GM21528 (cell line): ENCODE results near the gene KDM6B.

Source experiments
- ATAC-seq: cut with Tn5 transposase; IDR thresholded peaks from one replicate; pipeline ENCODE4 v1.9.1; 2021; ENCODE audit warnings: mild to moderate bottlenecking, moderate library complexity; ENCODE audit not compliant: unreplicated experiment, low FRiP score

Gene KDM6B

DNA sequence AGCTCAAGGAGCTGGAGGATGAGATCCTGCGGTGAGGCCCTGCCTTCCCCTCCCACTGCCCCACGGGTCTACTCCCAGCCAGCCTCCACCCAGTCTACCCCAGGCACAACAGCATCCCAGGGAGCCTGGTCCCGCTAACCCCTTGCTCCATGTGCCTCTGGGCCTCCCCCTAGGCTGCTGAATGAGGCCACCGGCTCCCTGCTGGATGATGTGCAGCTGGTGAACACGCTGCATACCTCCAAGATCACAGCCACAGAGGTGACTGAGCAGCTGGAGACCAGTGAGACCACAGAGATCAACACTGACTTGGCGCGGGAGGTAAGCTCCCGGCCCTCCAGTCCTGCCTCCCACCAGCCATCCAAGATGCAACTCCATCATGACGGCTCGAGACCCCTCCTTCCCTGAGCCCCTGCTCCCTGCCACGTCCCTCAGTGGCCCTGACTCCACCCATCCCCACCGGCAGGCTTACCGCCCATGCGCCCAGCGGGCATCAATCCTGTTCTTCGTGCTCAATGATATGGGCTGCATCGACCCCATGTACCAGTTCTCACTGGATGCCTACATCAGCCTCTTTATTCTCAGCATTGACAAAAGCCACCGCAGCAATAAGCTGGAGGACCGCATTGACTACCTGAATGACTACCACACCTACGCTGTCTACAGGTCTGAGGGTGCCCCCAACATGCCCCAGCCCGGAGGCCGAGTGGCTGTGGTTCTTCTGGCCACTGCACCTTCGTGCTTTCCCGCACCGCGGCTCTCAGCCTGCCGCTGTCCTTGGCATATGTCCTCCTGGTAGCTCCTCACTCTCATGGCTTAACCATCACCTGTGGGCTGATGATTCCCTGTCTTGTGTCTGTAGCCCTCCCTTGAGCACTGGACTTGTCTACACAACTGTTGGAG is 15.0 kb upstream of the KDM6B start:
- ATAC-seq: no peak

DNA sequence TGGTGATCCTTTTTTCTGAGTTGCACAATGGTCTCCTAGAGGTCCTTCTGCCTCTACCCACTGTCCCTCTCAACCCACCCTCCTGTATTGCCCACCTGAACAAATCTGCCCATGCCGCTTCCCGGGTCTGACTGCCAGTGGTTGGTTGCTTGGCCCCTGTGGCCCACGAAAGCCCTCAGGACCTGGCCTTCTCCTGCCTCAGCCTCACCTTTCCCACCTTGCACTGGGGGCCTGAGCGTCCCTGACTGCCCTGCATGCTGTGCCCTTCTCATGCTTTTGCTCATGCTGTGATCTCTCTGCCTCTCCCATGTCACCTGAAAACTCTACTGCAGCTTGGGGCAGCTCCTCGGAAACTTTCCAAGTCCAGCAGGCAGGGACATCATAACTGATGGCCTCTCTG is 13.8 kb upstream of the KDM6B start:
- no peak for ATAC-seq

DNA sequence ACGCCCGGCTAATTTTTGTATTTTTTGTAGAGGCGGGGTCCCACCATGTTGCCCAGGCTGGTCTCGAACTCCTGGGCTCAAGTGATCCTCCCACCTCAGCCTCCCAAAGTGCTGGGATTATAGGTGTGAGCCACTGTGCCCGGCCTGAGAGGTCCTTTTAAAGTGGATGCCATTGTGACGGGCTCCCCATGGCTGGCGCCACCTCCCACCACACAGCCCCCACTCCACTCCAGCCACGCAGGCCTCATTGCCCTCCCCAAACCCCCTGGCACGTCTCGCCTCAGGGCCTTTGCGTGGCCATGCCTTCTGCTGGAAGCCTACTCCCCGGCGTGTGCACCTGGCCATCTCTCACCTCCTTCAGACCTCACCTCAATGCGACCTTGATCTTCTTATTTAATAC is 11.9 kb upstream of the KDM6B start:
- no peak for ATAC-seq

DNA sequence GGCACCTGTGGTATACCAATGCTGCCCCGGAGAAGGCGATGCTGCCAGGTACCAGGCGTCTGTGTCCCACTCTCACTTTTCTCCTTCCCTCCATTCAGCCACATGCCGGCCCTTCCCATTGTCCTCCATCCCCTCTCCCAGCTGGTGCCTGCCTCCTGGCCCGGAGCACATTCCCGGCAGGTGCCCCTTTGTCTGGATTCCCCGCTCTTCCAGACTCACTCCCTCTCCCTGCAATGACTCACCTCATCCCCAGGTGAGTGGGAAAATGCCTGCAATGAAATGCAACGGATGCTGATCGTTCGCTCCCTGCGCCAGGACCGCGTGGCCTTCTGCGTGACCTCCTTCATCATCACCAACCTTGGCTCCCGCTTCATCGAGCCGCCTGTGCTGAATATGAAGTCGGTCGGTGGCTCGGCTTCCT is 10.4 kb upstream of the KDM6B start:
- ATAC-seq: no peak

DNA sequence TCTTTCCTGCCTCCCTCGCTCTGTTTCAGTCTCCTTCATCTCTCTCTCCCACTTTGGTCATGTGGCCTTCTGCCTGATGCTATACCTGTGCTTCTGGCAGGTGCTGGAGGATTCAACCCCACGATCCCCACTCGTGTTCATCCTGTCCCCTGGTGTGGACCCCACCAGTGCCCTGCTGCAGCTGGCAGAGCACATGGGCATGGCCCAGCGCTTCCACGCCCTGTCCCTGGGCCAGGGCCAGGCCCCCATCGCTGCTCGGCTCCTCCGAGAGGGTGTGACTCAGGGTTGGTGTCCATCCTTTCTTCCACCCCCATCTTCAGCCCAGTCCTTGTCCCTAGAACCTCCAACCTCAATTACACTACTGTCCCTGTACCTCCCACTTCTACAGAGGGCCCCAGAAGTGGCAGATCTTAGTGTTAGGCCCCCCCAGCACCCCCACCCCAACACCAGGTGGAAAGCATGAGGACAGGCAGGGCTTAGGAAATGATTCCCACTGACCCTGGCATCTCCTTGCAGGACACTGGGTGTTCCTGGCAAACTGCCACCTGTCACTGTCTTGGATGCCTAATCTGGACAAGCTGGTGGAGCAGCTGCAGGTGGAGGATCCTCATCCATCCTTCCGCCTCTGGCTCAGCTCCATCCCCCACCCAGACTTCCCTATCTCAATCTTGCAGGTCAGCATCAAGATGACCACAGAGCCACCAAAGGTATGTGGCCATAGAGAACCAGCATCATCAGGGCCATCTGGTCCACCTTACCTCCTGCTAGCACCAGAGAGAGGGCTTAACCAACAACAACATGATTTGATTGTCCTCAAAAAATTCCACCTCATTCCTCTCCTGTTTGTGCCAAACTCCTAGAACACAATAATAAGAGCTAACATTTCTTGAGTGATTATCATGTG is 9.7 kb upstream of the KDM6B start:
- ATAC-seq: no peak

DNA sequence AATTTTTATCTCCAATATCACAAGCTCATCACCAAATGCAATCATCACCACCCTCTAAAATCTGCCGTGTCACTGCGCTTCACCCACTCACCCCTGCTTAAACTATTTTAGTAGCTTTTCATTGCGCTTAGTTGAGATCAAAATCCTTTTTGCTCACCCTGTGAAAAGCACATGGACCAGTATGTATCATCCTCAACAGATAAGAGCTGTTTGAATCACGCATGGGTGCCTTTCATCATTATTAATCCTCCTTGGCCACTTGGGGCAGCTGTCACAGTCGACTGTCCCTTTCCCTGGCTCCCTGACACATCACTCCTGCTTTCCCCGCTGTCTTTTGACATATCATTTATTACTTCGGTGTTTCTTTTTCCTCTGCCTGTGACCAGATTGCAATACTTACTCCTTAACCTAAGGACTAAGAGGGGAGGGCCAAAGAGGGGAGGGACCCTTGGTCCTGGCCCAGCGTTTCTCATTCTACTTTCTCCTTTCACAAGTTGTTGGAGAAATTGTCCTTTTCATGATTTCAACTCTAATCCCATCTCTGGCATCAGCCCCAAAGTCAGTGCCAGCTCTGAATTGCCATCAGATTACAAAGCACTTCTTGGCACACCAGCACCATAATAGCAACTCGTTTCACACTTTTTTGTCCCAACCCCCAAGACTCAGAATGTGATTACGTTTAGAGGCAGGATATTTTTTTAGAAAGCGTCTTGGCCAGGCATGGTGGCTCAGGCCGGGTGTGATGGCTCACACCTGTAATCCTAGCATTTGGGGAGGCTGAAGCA is 8.6 kb upstream of the KDM6B start:
- ATAC-seq: no peak

DNA sequence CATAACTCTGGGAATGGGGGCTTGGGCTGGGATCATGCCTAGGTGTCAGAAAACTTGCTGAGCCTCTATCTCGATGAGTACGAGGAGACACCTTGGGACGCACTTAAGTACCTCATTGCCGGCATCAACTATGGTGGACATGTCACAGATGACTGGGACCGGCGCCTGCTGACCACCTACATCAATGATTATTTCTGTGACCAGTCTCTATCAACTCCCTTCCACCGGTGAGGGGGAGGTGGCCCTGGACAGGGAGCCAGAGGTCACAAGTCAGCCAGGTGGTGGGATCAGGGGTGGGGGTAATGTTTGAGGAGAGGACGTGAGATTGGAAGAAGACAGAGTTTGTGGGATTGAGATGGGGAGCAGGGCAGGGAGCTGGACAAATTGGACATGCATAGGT is 3.4 kb upstream of the KDM6B start:
- no peak for ATAC-seq

DNA sequence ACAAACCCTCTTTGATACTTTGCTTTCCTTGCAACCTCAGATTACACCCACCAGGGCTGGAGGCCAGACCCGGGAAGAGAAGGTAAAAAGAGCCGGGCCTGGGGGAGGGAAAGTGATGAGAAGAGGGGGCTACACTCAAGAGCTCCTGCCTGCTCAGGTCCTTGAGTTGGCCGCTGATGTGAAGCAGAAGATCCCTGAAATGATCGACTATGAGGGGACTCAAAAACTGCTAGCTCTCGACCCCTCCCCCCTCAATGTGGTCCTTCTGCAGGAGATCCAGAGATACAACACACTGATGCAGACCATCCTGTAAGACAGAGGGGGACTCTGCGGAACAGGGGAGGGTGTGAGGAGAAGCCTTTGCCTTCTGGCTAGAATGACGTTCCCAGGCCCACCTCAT is 2.8 kb upstream of the KDM6B start:
- ATAC-seq: no peak

DNA sequence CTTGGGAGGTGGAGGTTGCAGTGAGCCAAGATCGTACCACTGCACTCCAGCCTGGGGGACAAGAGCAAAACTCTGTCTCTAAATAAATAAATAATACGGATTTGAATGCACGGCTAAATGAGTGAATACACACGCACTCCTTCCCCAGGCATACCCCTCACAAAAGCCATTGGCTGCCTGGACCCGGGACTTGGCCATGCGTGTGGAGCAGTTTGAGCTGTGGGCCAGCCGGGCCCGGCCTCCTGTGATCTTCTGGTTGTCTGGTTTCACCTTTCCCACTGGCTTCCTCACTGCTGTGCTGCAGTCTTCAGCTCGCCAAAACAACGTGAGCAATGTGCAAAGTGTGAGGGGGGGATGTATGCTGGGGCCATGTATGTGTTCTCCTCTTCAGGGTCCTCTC is 1.6 kb upstream of the KDM6B start:
- ATAC-seq: no peak

DNA sequence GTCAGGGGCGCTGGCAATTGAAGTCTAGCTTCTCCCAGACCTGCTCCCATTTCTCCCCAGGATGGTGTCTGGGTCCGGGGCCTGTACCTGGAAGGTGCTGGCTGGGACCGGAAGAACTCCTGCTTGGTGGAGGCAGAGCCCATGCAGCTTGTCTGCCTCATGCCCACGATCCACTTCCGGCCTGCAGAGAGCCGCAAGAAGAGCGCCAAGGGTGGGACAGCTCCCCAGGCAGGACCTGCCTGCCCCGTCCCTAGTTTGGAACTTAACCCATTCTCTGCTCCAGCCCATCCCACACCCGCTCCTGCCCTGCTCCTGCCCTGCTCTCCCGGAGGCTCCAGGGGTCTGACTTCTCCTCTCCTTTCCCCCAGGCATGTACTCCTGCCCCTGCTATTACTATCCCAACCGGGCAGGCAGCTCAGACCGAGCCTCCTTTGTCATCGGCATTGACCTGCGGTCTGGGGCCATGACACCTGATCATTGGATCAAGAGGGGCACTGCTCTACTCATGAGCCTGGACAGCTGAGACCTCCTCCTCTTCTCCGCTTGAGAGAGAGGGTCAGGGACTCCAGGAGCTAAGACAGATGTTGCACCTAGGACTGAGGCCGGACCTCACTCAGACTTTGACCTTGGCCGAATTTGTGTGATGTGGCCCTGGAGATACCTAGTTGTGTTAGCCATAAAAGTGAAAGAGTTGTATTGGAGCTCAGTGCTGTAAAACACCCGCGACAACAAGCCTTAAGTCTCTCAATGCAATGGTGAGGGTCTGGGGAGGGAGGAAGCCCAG is 814 bp upstream of the KDM6B start:
- ATAC-seq: no peak

DNA sequence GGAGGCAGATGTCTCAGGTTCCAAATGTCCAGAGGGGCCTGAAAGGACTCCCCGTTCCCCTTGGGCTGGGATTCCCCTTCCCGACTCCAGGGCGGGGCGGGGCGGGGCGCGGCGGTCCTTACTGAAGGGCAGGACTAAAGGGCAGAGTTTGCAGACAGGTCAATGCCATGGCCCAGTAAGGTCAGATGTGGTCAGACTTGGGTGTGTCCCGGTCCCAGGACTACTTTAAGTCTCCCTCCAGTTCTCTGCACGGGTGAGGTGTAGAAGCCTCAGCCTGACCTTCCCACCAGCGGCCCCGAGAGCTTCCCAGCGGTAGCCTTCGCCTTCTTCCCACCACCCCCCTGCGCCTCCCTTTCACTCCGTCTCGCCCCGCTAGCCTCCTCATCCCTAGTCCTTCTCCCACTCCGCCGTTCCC is 532 bp downstream of the KDM6B start:
- ATAC-seq: no peak

DNA sequence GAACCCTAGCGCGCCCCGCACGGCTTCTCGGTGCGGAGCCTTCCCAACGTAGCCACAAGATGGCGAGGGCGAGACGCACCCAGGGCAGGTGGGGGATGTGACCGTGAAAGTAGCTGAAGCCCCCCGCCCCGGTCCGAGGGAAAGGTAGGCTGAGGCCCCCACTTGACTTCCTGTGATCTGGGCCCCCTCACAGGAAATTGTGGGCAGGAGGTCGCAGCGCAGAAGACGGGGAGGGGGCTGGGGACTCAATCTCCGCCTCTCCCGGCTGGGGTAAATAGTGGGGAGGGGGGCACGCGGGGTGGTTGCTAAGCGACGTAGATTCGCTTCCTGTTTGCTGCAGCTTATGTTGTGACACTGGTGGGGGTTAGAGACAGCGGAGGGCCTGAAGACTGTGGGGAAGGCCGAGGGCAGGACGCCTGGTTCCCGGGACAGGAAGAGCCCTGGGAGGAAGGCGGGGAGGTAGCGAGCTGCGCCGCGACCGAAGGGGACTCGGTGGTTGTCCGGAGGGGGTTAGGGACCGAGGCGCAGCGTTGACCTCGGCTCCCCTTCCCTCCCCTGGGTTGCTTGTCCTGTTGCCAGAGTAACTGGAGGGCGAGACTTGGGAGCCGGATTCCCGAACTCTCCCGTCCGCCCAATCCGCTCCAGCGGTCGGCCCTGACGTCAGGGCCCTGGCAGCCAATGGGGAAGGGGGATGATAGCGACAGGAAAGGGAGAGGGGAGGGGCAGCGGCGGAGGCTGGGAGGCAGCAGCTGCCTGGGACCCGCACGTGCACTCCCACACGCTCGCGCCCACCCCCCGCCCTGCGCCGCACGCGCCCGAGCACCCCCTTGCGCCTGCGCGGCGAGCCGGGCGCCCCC is 1.2 kb downstream of the KDM6B start:
- ATAC-seq: peak; percentile 39

DNA sequence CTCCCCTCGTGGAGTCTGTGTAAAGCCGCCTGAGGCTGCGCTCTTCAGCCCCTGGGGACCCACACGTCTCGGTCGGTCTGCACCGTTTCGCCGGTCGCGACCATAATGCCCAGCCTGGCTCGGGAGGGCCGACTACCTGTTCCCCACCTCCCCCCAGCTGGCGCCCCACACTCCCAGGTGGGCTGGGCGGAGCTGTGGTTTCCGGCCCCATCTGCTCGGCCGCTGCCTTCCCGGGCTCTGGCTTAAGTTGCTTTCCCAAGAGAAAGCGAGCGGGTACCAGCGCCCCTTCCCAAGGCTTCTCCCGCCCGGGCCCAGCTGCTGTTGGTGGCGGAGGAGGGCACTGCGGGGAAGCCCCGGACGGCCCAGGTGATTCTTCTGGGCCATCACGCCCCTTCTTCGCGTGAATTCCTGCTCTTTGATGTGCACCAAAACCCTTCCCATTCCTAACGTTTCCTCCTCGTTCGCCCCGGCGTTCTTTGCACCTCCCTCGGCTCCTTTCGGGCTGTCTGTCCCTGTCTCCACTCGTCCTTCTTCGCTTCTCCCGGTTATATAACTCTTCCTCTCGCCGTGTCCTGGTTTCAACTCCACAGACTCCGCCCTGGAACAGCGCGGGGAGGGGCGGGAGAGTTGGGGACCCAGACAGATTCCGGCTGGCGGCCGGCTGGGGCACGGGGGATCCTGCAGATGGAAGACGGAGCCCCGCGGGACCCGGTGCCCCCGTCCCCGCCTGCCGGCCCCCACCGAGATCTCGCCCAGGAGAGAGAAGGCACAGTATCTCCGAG is 2.0 kb downstream of the KDM6B start:
- peak; percentile 17 for ATAC-seq

DNA sequence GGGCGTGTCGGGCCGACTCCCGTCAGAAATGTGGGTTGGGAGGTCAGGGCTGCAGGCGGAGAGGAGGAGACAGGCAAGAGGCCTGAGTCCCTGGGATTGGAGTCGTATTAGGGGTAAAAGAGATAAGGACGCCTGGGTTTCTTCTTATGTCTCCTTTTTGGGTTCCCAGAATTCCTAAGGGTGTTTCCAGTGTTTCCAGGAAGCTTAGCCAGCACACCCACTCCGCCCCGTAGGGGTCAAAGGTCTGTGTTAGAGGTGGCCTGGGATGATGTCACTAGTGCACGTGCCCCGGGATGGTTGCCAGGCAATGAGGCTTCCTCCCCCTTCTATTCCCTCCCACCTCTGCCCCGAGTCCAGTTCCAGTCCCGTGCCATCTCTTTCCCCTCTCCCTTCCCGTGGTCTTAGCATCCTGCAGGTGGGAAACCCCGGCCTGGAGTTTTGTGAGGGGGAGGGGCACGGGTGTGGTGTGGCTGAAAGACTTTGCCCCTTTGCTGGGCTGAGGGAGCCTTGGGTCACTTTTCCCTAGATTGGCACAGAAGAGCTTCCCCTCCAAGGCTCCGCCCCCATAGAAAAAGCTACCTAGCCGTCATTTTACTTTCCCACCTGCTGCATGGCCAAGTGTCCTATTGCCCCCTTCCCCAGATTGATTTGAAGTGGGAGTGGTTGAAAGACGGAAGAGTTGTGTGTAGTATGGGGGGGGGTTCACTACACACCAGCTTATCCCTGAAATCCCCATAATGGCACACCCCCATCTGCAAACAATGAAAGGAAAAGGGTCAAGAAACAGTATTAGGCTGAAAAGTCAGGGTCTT is 2.8 kb downstream of the KDM6B start:
- no peak for ATAC-seq

DNA sequence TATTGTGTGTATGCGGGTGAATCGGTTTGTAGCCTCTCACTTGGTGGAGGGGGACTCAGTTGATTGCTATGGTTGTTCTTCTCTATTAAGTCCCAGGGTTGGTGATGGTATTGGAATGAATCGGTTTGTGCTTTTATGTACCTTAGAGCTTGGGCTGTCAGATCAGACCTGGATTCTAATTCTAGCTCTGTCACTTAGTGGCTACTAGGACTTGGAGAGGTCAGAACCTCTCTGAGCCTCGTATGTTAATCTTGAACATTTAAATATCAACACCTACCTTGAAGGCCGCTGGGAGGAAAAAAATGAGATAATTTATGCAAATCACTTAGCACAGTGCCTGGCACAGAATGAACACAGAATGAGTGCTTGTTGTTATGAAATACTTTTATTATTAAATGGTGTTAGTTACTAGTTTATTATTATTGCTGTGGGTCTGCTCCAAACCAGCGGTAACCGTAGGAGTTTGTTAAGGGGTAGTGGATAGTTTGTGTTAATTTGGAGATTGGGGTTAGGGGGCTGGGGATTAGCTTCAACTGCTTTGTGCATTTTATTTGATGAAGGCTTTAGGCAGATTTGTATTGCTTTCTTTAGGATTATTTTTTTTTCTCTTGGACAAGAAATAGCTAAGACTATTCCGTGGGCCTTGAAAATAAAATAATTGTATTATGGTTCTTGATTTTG is 3.5 kb downstream of the KDM6B start:
- ATAC-seq: no peak

DNA sequence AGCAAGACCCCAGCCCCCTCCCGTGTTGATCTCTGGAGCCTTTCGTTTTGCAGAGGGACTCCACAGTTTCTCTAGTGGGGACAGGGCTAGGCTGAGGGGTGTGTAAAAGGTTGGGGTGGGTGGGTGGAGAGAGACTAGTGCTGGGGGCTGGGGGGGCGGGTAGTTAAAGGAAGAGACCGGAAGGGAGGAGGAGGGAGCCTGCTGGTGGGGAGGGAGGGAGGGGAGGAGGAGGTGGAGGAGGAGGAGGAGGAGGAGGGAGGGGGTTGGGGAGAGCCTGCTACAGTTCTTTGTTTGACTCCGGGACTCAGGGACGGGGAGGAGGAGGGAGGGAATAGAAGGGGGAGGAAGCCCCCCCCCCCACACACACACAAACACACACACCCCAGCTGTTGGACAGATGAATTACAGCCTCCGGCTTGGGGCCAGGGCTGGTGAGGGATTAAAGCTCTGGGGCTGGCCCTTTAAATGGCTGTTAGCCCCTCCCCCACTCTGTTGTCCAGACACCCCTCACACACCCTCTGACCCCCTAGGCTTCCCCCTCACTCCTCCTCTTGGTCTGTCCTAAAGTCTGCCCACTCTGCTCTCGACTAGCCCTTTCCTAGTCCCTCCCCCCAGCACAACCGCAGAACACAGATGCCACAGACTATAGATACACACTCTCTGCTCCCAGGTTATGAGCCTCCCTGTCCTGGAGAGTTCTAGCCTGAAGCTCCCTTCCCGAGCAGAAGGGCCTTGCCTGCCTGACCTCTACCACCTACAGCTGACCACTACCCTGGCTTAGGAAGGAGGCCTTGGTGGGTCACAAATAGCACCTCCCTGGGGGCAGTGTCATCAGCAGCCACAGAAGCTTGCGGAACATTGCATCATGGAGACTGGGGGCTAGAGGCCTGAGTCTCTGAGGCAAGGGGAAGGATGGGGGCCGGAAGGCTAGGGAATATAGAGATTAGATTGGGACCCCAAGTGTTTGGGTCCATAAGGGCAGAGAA is 4.4 kb downstream of the KDM6B start:
- ATAC-seq: no peak
